GM19043 (cell line): Measurements from ENCODE around the gene RFLNA.
"Not testable (repeated sequence)": the region's sequence is repeated elsewhere in the genome, so short reads cannot be mapped to it uniquely, and the experiment has no call there.

Source experiments
- ATAC-seq: cut with Tn5 transposase; IDR thresholded peaks from one replicate; pipeline ENCODE4 v1.9.1; 2021; ENCODE audit warnings: low read depth; ENCODE audit not compliant: unreplicated experiment

Gene RFLNA

DNA sequence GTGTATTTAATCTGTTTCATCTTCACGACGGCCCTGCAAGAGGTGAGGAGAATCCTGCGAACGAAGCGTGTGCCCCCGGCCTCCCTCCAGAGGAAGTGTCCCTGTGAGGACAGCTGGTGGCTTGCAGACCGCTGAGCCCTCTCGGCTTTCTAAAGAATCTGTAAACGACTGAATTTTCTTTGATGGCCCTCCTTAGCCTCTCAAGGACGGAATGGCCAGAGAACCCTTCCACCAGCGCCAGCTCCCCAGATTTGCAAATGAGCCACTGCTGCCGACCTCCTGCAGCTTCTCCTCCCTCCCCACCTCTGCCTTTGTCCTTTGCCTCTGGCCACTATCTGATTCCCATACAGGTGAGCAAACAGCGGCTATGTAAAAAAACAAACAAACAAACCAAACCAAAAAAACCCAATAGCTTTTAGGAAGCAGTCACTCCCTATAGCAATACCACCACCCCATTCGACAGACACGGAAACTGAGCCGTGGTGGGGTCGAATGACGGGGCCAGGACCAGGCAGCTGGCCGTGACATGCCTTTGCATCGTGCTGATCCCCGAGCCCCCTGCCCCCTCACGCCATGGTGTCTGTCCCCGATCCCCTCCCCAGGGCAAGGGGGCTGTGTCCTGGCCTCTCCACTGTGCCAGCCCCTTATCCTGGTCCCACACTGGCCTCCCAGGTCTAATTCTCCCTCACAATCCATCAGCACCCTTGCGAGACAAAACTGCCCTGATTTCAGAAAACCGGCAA lies 23.6 kb downstream of the RFLNA start:
- no peak for ATAC-seq

GRCh38 chr12:124319368-124320050 lies 24.6 kb downstream of the RFLNA start:
- no peak for ATAC-seq

DNA sequence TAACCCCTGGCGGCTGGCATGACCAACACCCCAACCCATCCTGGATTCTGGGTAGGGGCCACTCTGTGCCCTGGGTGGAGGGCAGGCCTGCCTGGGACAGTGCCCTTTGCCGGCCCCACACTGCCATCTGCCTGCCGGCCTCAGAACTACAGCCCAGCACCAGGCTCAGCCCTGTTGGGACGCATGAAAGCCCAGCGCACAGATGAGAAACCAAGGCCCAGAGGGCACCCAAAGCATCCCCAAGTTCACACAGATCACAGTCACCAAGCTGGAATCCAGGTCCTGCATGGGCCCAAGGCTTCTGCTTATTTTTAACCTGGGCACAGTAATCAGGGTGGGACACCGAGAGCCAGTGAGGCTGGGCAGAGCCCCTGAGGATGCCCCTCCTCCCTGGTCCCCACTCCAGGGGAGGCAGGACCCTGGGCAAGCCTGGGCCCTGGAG lies 26.2 kb downstream of the RFLNA start:
- ATAC-seq = no peak

DNA sequence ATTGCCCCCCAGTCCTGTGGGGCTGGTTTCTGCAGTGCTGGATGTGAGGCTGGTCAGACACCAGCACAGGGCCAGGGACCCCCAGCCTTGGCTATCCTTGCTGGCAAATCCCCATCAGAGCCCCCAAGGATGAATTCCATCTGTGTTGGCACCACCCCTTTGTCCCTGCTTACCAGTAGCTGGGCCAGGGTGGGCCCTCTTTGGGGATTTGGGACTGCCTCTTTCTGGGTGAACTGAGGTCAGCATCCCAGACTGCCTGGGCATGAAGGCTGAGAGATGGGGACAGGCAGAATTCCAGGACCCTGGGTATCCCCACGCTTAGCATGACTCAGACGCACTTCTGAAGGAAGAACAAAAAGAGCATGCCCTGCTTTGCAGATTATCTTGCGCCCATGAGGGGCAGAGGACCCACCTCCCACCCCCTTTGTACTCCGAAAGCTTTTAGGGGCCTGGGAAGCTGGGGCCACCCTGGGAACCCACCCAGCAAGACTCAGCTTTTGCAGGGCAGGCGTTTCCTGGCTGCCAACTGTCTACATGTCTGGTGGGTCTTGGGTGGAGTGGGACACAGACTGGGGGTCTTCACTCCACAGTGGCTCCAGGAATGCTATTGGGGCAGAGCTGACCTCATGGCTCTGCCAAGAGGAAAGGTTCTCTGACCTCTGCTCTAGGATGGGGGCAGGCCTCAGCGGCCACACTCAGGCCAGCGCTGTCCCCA lies 26.8 kb downstream of the RFLNA start:
- ATAC-seq = no peak

DNA sequence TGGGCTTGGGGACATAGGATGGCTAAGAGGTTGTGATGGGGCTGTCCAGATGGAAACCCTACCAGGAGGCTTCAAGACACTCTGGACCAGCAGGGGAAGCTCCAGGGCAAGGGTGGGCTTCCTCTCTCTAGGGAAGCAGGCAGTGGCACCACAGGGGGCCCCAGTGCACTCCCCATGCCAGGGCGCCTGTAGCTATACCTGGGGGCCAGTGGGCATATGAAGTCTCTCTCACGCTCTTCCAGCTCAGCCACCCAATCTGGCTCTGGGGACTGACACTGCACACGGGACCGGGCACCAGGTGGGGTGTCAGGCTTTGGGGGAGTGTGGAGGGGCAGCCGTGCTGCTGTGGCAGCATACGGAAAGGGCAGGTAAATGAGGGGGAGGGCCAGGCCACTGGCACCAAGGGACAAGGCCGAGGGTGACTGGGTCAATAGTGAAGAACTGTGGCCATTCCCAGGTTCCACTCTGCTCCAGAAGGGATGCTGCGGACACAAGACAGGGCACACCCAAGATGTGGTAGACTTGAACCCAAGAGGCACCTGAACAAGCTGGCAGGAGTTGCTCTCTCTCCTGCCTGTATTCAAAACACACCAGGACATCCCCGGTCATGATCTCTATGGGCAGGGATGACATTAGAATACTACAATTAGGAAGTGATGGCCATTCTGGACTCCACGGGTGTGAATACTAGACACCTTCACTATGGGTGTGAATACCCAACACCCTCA lies 27.5 kb downstream of the RFLNA start:
- no peak for ATAC-seq

- ATAC-seq = not testable (repeated sequence)
Measured at GRCh38 chr12:124322999-124323328, 28.1 kb downstream of the RFLNA start.

- no peak for ATAC-seq
Measured at GRCh38 chr12:124323771-124324530, 29.1 kb downstream of the RFLNA start.

DNA sequence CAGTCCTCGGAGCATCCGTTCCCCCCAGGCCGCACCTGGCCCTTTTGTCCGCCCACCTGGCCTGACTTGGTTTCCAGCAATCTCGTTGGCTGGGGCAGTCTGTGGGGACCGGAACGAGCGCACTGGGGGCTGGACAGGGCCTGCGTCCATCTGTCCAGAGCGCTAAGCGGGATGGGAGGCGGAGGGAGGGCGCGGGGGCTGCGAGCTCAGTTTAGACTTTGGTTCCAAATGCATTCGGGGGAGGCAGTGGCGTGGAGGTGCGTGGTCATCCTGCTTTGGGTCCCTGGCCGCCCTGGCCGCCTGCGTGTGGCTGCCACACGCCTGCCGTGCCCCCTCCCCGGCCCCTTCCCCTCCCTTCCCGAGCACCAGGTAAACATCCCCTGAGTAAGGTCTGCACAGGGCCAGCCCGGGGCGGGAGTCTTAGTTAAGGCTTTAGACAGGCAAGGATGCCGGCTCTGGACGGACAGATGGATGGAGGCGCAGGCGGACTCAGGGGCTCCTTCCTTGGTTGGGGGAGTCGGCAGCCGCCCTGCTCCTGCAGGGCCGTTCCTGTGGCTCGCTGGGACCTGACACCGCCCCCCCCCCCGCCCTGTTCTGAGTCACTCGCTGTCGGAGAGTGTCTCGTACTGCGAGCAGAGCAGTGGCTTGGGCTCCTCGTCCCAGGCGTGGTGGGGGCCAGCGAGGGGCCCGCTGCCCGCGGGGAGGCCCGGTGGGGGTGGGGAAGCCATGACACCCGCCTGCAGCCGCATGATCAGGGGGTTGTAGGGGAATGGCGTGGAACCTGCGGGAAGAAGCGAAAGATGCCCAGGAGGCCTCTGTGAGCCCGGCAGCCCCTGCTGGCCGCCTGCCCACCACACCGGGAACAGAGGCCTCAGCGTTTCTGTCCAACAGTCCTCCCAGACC lies 30.2 kb downstream of the RFLNA start:
- no peak for ATAC-seq

- no peak for ATAC-seq
Measured at GRCh38 chr12:124326104-124326503, 31.2 kb downstream of the RFLNA start.

DNA sequence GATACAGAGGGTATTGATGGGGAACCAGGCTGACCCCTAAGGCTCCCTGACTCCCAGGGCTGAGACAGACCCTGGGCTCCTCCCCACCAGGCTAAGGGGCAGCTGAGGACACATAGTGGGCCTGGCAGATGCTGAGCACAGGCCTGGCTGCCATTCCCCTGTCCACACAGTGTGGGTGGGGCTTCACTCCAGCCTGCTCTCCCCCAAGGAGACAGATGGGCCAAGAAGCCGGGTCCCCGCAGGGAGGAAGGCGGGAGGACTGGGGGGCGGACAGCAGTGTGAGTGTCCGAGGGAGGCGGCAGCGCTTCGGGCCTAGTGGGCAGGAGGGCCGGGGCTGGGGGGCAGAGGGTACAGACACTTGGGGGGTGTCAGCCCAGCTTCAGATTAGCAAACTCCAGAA lies 32.0 kb downstream of the RFLNA start:
- no peak for ATAC-seq

DNA sequence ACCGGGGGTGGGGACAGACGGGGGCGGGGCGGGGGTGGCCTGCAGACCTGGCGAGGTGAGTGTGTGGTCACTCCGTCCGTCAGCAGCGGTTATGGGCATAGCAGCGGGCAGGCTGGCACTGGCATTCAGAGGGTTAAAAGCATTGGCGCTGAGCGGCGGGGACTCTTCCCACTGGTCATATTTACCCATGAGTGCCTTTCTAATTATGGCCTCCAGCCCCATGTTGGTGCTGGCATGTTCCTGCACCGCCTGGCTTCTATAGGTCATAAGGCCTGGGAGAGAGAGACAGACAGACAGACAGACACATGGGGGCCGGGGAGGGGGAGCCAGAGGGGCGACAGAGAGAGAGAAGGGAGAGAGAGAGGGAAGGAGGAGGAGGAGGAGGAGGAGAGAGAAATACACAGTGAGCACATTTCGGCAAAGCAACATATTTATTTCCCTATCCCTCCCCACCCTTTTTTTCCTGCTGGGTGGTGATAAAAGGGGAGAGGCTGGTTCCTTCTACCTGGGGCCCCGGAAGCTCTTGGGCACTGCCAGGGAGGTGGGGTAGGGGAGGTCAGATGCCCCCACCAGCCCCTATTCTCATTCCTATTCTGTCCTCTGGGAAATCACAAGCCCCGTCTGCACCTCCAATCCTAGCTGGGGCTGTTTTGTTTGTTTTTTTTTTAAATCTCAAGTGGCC lies 32.6 kb downstream of the RFLNA start:
- no peak for ATAC-seq

DNA sequence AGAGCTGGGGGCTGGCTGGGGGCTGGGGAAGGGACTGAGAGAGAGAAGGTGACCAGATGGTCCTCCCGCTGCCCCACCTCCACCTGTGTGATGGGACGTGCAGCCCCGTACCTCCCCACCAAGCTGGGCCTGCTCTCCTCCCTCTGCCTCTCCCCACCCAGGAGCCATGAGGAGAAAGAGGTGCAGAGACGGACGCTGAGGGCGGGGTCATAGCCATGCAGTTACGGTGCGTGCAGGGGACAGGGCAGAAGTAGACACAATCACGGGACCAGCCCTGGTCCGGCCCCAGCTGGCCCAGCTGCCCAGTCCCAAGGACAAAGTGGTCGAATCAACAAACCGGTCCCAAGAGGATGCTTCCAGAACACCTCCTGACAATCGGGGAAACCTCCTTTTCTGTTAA lies 33.2 kb downstream of the RFLNA start:
- ATAC-seq = no peak

- no peak for ATAC-seq
Measured at GRCh38 chr12:124328636-124329035, 33.7 kb downstream of the RFLNA start.

GRCh38 chr12:124332058-124332672 lies 37.3 kb downstream of the RFLNA start:
- no peak for ATAC-seq

DNA sequence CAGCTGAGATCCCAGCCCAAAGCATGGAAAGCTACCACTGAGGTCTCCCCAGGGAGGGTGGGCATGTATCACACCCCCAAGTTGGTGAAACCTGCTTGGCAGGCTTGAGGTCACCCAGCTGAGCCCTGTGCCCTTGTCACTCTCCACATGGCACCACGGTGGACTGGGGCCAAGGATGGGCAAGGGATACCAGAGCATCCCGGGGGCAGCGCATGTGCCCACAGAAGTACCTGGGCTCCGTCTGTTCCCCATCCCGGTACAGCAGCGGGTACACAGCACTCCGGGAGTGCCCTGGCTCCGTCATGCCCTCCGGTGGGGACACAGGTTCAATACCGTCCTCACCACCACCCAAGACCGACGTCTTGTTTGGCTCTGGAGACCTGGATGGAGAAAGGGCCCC lies 38.0 kb downstream of the RFLNA start:
- ATAC-seq = no peak

DNA sequence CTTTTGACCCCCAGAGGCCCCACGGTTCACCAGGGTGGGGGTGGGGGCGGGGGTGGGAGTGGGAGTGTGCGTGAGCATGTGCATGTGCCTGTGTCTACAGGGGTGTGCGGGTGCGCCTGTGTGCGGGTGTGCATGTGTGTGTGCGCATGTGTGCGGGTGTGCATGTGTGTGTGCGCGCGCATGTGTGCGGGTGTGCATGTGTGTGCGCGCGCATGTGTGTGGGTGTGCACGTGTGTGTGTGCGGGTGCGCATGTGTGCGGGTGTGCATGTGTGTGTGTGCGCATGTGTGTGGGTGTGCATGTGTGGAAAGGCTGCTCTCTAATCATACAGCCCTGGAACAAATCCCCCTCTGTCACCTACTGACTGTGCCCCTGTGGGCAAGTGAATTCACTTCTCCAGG lies 38.8 kb downstream of the RFLNA start:
- no peak for ATAC-seq

DNA sequence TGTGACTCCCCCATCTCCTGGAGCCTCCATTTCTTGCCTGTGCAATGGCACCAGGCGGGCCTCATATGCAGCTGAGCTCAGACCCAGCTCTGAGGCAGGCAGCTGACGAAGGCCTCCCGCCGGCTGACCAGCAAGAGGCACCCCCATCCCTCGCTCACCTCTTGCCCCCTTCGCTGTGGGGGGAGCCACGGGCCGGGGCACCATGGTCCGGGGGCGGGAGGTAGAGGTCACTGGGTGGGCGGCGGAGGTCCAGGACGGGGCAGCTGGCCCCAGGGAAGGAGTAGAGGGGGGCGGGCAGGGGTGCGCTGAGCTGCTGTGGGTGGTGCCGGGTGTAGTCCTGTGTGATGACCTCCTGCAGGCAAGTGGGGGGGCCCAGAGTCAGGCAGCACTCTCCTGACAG lies 39.4 kb downstream of the RFLNA start:
- ATAC-seq = no peak

DNA sequence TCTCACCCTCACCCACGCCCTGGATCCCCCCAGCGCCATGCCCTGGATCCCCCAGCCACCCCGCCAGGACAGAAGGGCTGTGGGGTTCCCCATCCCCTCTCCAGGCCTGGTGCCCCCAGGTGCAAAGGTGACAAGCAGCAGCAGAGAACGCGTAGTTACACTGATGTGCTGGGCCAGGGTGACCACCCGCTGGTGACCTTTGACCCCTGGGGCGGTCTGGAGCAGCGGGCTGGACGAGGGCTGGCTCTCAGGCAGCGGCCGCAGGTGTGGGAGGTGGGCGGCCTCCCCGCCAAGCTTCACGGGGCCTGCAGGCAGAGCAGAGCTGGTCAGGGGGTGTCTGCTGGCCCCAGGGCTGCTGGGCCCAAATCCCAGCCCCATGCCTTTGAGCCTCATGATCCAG lies 40.1 kb downstream of the RFLNA start:
- no peak for ATAC-seq
